ENCODE results near the gene TSPAN18.
A peak's percentile ranks its signal among the peaks of the same experiment; 100 is the strongest.

TSPAN18 gene

DNA sequence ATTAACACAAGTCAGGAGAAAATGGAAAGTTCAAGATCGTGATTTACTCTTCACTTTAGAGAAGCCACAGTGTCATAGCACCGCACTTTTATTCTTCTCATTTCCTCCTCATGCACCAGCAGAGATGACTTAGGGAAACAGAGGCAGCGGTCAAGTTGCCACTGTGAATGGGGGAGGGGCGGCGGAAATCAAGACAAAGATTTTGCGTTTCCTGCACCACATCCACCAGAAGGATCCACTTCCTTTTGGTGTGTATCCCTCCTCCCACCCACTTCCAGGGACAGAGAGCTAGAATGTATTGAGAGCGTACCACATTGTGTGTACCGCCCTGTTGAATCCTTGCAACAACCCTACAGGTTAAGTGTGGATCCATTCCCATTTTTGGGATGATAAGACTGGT, 21.8 kb downstream of the TSPAN18 start (continued):
- TF ChIP-seq, protein P1, sequence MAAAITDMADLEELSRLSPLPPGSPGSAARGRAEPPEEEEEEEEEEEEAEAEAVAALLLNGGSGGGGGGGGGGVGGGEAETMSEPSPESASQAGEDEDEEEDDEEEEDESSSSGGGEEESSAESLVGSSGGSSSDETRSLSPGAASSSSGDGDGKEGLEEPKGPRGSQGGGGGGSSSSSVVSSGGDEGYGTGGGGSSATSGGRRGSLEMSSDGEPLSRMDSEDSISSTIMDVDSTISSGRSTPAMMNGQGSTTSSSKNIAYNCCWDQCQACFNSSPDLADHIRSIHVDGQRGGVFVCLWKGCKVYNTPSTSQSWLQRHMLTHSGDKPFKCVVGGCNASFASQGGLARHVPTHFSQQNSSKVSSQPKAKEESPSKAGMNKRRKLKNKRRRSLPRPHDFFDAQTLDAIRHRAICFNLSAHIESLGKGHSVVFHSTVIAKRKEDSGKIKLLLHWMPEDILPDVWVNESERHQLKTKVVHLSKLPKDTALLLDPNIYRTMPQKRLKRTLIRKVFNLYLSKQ (tag by site-specific recombination; IDR thresholded peaks at IDR 0.05; ENCODE audit: borderline replicate concordance): no peak
- no peak for TF ChIP-seq ZNF501 (tag by site-specific recombination; IDR thresholded peaks at IDR 0.05)
- TF ChIP-seq ZNF560 (tag by site-specific recombination; IDR thresholded peaks at IDR 0.05; ENCODE audit: borderline replicate concordance): no peak

DNA sequence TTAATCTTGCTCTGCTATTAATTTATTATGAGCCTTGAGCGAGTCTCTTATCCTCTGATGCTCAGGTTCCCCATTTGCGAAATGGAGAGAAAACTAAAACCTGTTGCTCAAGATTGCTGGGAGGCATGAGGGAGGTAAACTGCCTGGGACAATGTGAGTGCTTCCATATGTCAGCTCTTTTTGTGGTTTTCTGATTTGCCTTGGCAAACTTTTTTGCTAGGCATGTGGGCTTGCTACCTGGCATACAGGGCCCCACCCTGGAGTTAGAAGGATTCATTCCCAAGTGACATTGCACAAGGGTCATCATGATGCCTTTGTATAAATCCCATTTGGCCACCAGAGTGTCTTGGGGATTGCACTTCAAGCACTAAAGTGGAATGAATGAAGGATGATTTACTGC, 22.4 kb downstream of the TSPAN18 start:
- Histone ChIP-seq H3K4me3 (ENCODE audit: low read depth, low read length) (no peak overlapping the region), H3K9me3 (ENCODE audit: control insufficient read depth, insufficient read depth, low read depth, low read length) (no peaks in the 10 kb centered on the region), H3K36me3 (ENCODE audit: control insufficient read depth in 2 of 2, insufficient read depth in 1 of 2, low read length in 2 of 2) (no peaks in the 10 kb centered on the region), H3K27ac (ENCODE audit: extremely low read depth, low read depth, low read length) (no peak overlapping the region), H3K4me1 (ENCODE audit: control insufficient read depth, insufficient read depth, low read length) (no peaks in the 10 kb centered on the region)
- ChIA-PET POLR2A (no interaction called here), CTCF (no interaction called here)
- TF ChIP-seq SCRT2 (tag by site-specific recombination; IDR thresholded peaks at IDR 0.05): peak; percentile 64
- no peak for TF ChIP-seq ZNF133 (tag by site-specific recombination; IDR thresholded peaks at IDR 0.05)

DNA sequence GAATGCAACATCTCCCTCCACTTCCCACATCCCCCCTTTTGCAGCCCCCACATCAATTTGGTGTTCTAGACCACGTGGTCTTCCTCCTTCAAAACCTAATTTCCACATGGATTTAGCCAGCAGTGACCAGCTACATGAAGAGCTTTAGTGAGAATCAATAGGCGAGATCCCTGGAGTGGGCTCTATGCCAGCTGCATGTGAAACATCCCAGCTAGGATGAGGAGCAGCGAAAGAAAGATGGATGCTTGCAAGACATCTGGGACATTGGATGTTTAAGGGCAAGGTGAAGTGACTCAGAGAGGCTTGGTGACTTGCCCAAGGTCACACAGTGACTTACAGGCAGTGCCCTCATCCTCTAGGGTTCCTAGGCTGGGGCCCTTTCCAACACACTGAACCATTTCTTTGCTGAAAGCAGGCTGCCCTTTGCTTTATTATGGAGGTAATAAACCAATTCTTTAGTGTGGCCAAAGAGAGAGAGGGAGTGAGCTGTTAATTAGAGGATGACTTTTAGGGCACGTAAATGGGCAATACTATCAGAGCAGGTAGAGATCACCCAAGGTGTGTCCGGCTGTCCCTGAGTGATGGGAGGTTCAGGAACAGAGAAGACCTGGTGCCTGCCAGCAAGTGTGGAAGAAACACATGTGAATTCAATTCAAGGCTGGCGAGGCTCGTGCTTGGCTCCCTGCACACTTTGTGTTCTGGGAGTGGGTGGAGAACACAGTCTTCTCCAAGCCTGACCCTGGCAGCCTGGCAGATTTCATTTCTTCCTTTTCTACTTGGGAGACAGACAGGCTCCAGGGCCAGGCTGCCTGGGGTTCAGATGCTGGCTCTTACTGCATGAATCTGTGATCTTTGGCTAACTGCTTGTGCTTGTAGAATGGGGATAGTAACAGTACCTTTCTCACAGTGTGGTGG, 24.0 kb downstream of the TSPAN18 start:
- H3K4me3 ChIP-seq (ENCODE audit: low read depth, low read length): no peak overlapping the region
- no peaks in the 10 kb centered on the region for H3K36me3 ChIP-seq (ENCODE audit: control insufficient read depth in 2 of 2, insufficient read depth in 1 of 2, low read length in 2 of 2)
- CTCF ChIA-PET: interaction anchor here (0.6 kb wide), 3 partner anchors 97 to 186 kb away, joined by 3 to 4 read pairs (median 3); no protein-coding TSS in a partner anchor
- POLR2A ChIA-PET: no interaction called here
- H3K27ac ChIP-seq (ENCODE audit: extremely low read depth, low read depth, low read length): no peak overlapping the region
- no peaks in the 10 kb centered on the region for H3K9me3 ChIP-seq (ENCODE audit: control insufficient read depth, insufficient read depth, low read depth, low read length)
- TF ChIP-seq ZNF76 (tag by site-specific recombination; IDR thresholded peaks at IDR 0.05; ENCODE audit: borderline replicate concordance, low read depth): no peak
- TF ChIP-seq ZNF23 (tag by site-specific recombination; IDR thresholded peaks at IDR 0.05; ENCODE audit: borderline replicate concordance): no peak
- TF ChIP-seq, protein P2, sequence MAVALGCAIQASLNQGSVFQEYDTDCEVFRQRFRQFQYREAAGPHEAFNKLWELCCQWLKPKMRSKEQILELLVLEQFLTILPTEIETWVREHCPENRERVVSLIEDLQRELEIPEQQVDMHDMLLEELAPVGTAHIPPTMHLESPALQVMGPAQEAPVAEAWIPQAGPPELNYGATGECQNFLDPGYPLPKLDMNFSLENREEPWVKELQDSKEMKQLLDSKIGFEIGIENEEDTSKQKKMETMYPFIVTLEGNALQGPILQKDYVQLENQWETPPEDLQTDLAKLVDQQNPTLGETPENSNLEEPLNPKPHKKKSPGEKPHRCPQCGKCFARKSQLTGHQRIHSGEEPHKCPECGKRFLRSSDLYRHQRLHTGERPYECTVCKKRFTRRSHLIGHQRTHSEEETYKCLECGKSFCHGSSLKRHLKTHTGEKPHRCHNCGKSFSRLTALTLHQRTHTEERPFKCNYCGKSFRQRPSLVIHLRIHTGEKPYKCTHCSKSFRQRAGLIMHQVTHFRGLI (tag by site-specific recombination; IDR thresholded peaks at IDR 0.05): no peak
- TF ChIP-seq, protein P3, sequence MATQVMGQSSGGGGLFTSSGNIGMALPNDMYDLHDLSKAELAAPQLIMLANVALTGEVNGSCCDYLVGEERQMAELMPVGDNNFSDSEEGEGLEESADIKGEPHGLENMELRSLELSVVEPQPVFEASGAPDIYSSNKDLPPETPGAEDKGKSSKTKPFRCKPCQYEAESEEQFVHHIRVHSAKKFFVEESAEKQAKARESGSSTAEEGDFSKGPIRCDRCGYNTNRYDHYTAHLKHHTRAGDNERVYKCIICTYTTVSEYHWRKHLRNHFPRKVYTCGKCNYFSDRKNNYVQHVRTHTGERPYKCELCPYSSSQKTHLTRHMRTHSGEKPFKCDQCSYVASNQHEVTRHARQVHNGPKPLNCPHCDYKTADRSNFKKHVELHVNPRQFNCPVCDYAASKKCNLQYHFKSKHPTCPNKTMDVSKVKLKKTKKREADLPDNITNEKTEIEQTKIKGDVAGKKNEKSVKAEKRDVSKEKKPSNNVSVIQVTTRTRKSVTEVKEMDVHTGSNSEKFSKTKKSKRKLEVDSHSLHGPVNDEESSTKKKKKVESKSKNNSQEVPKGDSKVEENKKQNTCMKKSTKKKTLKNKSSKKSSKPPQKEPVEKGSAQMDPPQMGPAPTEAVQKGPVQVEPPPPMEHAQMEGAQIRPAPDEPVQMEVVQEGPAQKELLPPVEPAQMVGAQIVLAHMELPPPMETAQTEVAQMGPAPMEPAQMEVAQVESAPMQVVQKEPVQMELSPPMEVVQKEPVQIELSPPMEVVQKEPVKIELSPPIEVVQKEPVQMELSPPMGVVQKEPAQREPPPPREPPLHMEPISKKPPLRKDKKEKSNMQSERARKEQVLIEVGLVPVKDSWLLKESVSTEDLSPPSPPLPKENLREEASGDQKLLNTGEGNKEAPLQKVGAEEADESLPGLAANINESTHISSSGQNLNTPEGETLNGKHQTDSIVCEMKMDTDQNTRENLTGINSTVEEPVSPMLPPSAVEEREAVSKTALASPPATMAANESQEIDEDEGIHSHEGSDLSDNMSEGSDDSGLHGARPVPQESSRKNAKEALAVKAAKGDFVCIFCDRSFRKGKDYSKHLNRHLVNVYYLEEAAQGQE (tag by site-specific recombination; IDR thresholded peaks at IDR 0.05): no peak
- TF ChIP-seq, protein P4, sequence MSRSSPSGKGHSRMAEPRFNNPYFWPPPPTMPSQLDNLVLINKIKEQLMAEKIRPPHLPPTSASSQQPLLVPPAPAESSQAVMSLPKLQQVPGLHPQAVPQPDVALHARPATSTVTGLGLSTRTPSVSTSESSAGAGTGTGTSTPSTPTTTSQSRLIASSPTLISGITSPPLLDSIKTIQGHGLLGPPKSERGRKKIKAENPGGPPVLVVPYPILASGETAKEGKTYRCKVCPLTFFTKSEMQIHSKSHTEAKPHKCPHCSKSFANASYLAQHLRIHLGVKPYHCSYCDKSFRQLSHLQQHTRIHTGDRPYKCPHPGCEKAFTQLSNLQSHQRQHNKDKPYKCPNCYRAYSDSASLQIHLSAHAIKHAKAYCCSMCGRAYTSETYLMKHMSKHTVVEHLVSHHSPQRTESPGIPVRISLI (tag by site-specific recombination; IDR thresholded peaks at IDR 0.05): no peak
- TF ChIP-seq ZNF555 (tag by site-specific recombination; conservative IDR thresholded peaks at IDR 0.05): no peak
- H3K4me1 ChIP-seq (ENCODE audit: control insufficient read depth, insufficient read depth, low read length): no peaks in the 10 kb centered on the region
